GM18868 (cell line): Measurements from ENCODE around the gene CADPS2.
"Not testable (repeated sequence)": the region's sequence is repeated elsewhere in the genome, so short reads cannot be mapped to it uniquely, and the experiment has no call there.

Experiments used
- ATAC-seq: cut with Tn5 transposase; IDR thresholded peaks from one replicate; pipeline ENCODE4 v1.9.1; 2021; ENCODE audit warnings: mild to moderate bottlenecking, moderate library complexity; ENCODE audit not compliant: unreplicated experiment

Gene CADPS2

GRCh38 chr7:122302761-122303530 lies 583.3 kb downstream of the CADPS2 start:
- ATAC-seq, result no peak

GRCh38 chr7:122301858-122302760 lies 584.2 kb downstream of the CADPS2 start:
- no peak for ATAC-seq

GRCh38 chr7:122300956-122301833 lies 585.1 kb downstream of the CADPS2 start:
- ATAC-seq, result no peak

- ATAC-seq, result no peak
Measured at GRCh38 chr7:122300211-122300932, 585.9 kb downstream of the CADPS2 start.

GRCh38 chr7:122299624-122300210 lies 586.5 kb downstream of the CADPS2 start:
- ATAC-seq, result no peak

- no peak for ATAC-seq
Measured at GRCh38 chr7:122298618-122299017, 587.6 kb downstream of the CADPS2 start.

- no peak for ATAC-seq
Measured at GRCh38 chr7:122298131-122298530, 588.1 kb downstream of the CADPS2 start.

GRCh38 chr7:122291189-122291588 lies 595.1 kb downstream of the CADPS2 start:
- no peak for ATAC-seq

- no peak for ATAC-seq
Measured at GRCh38 chr7:122290476-122290875, 595.8 kb downstream of the CADPS2 start.

- ATAC-seq, result no peak
Measured at GRCh38 chr7:122289426-122289825, 596.8 kb downstream of the CADPS2 start.

GRCh38 chr7:122284608-122285007 lies 601.7 kb downstream of the CADPS2 start:
- ATAC-seq, result not testable (repeated sequence)

GRCh38 chr7:122273117-122273516 lies 613.1 kb downstream of the CADPS2 start:
- peak; percentile 59 for ATAC-seq

GRCh38 chr7:122269241-122269640 lies 617.0 kb downstream of the CADPS2 start:
- no peak for ATAC-seq
